ENCODE measurements around the gene LTBP3.

The LTBP3 gene

DNA sequence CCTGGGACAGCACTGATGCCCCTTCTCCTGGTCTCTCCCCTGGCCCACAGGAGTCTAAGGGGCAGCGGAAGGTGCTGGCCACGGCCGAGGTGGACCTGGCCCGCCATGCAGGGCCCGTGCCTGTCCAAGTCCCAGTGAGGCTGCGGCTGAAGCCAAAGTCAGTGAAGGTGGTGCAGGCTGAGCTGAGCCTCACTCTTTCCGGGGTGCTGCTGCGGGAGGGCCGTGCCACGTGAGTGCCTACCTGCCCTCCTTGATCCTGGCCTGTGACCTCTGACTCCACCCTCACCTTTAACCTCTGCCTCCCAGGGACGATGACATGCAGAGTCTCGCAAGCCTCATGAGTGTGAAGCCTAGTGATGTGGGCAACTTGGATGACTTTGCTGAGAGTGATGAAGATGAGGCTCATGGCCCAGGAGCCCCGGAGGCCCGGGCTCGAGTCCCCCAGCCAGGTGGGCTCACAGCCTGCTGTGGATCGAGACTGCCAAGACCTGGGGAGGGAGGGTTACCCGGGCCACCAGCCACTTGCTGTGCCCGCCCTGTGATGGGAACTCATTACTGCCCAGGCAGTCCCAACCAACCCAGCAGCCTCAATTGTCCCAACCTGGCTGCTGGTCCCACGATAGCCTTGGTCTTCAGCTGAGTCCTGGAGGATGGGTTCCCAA, 22.0 kb upstream of the LTBP3 start:
- POLR2A ChIA-PET, result interaction anchor here (0.7 kb wide), 1 partner anchor 20 kb away, joined by 3 read pairs; no protein-coding TSS in a partner anchor
- CTCF ChIA-PET, result interaction anchor here (0.7 kb wide), 2 partner anchors 14 to 39 kb away, joined by 3 read pairs; no protein-coding TSS in a partner anchor
- no peak overlapping the region for H3K27ac ChIP-seq (ENCODE audit: extremely low read depth, low read depth, low read length)
- no peaks in the 10 kb centered on the region for H3K9me3 ChIP-seq (ENCODE audit: control insufficient read depth, insufficient read depth, low read depth, low read length)
- no peak overlapping the region for H3K4me3 ChIP-seq (ENCODE audit: low read depth, low read length)
- TF ChIP-seq BCL11B (tag by site-specific recombination; IDR thresholded peaks at IDR 0.05; ENCODE audit: low read depth) (peak; percentile 89), BCL11A (tag by site-specific recombination; IDR thresholded peaks at IDR 0.05; ENCODE audit: low read depth) (0 out of 2 replicates have a peak, but pooled peaks have one; percentile 46), ZNF629 (tag by site-specific recombination; IDR thresholded peaks at IDR 0.05) (no peak)
- H3K36me3 ChIP-seq (ENCODE audit: control insufficient read depth in 2 of 2, insufficient read depth in 1 of 2, low read length in 2 of 2), result peaks cover 0 to 8% of the 10 kb centered on the region in 2 experiments; a peak in 1 of 3 replicates
- H3K4me1 ChIP-seq (ENCODE audit: control insufficient read depth, insufficient read depth, low read length), result peaks cover 4% of the 10 kb centered on the region; the same call in 1 of the 2 replicates

DNA sequence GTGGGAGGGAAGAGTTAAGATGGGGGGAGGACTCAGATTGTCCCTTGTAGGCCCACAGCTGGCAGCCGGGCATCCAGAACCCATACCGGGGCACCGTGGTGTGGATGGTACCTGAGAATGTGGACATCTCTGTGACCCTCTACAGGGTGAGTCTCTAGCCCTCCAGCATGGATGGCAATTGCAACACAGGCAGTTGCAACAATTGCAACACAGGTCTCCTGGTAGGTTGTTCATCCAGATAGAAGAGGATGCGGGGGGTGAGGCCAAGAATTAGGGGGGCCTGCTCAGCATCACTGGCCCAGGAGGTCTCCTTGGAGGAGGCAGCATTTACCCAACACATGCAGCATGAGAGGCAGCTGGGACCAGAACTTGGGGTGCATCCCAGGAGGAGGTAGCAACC, 21.1 kb upstream of the LTBP3 start:
- H3K4me3 ChIP-seq (ENCODE audit: low read depth, low read length), result no peak overlapping the region
- TF ChIP-seq ZNF555 (tag by site-specific recombination; conservative IDR thresholded peaks at IDR 0.05) (no peak), ZNF184 (tag by site-specific recombination; IDR thresholded peaks at IDR 0.05) (no peak), TSHZ1 (tag by site-specific recombination; IDR thresholded peaks at IDR 0.05; ENCODE audit: borderline replicate concordance) (no peak), ZNF121 (tag by site-specific recombination; IDR thresholded peaks at IDR 0.05) (no peak), ZNF146 (tag by site-specific recombination; IDR thresholded peaks at IDR 0.05) (no peak), ZNF791 (tag by site-specific recombination; IDR thresholded peaks at IDR 0.05) (no peak), ZNF692 (tag by site-specific recombination; IDR thresholded peaks at IDR 0.05) (no peak), KLF10 (tag by site-specific recombination; IDR thresholded peaks at IDR 0.05) (no peak), ZBTB7A (tag by site-specific recombination; IDR thresholded peaks at IDR 0.05; ENCODE audit: low read depth) (no peak), ZNF645 (tag by site-specific recombination; IDR thresholded peaks at IDR 0.05) (no peak), GLIS1 (tag by site-specific recombination; IDR thresholded peaks at IDR 0.05) (peak; percentile 18; the same call in 1 of the 2 replicates), ZNF335 (tag by site-specific recombination; conservative IDR thresholded peaks at IDR 0.05) (no peak)
- TF ChIP-seq, protein P1, sequence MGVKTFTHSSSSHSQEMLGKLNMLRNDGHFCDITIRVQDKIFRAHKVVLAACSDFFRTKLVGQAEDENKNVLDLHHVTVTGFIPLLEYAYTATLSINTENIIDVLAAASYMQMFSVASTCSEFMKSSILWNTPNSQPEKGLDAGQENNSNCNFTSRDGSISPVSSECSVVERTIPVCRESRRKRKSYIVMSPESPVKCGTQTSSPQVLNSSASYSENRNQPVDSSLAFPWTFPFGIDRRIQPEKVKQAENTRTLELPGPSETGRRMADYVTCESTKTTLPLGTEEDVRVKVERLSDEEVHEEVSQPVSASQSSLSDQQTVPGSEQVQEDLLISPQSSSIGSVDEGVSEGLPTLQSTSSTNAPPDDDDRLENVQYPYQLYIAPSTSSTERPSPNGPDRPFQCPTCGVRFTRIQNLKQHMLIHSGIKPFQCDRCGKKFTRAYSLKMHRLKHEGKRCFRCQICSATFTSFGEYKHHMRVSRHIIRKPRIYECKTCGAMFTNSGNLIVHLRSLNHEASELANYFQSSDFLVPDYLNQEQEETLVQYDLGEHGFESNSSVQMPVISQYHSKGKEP (tag by site-specific recombination; IDR thresholded peaks at IDR 0.05), result 0 out of 2 replicates have a peak, but pooled peaks have one; percentile 23
- TF ChIP-seq, protein P2, sequence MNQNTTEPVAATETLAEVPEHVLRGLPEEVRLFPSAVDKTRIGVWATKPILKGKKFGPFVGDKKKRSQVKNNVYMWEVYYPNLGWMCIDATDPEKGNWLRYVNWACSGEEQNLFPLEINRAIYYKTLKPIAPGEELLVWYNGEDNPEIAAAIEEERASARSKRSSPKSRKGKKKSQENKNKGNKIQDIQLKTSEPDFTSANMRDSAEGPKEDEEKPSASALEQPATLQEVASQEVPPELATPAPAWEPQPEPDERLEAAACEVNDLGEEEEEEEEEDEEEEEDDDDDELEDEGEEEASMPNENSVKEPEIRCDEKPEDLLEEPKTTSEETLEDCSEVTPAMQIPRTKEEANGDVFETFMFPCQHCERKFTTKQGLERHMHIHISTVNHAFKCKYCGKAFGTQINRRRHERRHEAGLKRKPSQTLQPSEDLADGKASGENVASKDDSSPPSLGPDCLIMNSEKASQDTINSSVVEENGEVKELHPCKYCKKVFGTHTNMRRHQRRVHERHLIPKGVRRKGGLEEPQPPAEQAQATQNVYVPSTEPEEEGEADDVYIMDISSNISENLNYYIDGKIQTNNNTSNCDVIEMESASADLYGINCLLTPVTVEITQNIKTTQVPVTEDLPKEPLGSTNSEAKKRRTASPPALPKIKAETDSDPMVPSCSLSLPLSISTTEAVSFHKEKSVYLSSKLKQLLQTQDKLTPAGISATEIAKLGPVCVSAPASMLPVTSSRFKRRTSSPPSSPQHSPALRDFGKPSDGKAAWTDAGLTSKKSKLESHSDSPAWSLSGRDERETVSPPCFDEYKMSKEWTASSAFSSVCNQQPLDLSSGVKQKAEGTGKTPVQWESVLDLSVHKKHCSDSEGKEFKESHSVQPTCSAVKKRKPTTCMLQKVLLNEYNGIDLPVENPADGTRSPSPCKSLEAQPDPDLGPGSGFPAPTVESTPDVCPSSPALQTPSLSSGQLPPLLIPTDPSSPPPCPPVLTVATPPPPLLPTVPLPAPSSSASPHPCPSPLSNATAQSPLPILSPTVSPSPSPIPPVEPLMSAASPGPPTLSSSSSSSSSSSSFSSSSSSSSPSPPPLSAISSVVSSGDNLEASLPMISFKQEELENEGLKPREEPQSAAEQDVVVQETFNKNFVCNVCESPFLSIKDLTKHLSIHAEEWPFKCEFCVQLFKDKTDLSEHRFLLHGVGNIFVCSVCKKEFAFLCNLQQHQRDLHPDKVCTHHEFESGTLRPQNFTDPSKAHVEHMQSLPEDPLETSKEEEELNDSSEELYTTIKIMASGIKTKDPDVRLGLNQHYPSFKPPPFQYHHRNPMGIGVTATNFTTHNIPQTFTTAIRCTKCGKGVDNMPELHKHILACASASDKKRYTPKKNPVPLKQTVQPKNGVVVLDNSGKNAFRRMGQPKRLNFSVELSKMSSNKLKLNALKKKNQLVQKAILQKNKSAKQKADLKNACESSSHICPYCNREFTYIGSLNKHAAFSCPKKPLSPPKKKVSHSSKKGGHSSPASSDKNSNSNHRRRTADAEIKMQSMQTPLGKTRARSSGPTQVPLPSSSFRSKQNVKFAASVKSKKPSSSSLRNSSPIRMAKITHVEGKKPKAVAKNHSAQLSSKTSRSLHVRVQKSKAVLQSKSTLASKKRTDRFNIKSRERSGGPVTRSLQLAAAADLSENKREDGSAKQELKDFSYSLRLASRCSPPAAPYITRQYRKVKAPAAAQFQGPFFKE (tag by site-specific recombination; IDR thresholded peaks at IDR 0.05; ENCODE audit: borderline replicate concordance), result no peak
- CTCF ChIA-PET, result interaction anchor here (0.6 to 0.7 kb wide), 2 partner anchors 42 to 54 kb away, joined by 3 to 6 read pairs; no protein-coding TSS in a partner anchor

More for the DNA sequence above, 21.1 kb upstream of the LTBP3 start:
- Histone ChIP-seq H3K4me1 (ENCODE audit: control insufficient read depth, insufficient read depth, low read length) (peaks cover 4% of the 10 kb centered on the region; the same call in 1 of the 2 replicates), H3K27ac (ENCODE audit: extremely low read depth, low read depth, low read length) (no peak overlapping the region), H3K9me3 (ENCODE audit: control insufficient read depth, insufficient read depth, low read depth, low read length) (no peaks in the 10 kb centered on the region), H3K36me3 (ENCODE audit: control insufficient read depth in 2 of 2, insufficient read depth in 1 of 2, low read length in 2 of 2) (peaks cover 0 to 12% of the 10 kb centered on the region in 2 experiments; a peak in 1 of 3 replicates)
- POLR2A ChIA-PET, result interaction anchor here (0.7 kb wide), 1 partner anchor 224 kb away, joined by 4 read pairs; no protein-coding TSS in a partner anchor

All from HEK293 (cell line).